Measurements from ENCODE around the gene TNFRSF6B.
"Not testable (repeated sequence)": the region's sequence is repeated elsewhere in the genome, so short reads cannot be mapped to it uniquely, and the experiment has no call there.

TNFRSF6B gene, protein sequence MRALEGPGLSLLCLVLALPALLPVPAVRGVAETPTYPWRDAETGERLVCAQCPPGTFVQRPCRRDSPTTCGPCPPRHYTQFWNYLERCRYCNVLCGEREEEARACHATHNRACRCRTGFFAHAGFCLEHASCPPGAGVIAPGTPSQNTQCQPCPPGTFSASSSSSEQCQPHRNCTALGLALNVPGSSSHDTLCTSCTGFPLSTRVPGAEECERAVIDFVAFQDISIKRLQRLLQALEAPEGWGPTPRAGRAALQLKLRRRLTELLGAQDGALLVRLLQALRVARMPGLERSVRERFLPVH

DNA sequence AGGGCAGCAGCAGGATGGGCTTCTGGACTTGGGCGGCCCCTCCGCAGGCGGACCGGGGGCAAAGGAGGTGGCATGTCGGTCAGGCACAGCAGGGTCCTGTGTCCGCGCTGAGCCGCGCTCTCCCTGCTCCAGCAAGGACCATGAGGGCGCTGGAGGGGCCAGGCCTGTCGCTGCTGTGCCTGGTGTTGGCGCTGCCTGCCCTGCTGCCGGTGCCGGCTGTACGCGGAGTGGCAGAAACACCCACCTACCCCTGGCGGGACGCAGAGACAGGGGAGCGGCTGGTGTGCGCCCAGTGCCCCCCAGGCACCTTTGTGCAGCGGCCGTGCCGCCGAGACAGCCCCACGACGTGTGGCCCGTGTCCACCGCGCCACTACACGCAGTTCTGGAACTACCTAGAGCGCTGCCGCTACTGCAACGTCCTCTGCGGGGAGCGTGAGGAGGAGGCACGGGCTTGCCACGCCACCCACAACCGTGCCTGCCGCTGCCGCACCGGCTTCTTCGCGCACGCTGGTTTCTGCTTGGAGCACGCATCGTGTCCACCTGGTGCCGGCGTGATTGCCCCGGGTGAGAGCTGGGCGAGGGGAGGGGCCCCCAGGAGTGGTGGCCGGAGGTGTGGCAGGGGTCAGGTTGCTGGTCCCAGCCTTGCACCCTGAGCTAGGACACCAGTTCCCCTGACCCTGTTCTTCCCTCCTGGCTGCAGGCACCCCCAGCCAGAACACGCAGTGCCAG, at the start of gene TNFRSF6B:
Gene TNFRSF6B, plus strand, starts transcription at position 25 of the 729 bp plus-strand sequence. Its CDS starts 116 bp downstream, at position 141.
- no peak for DNase-seq (ENCODE audit: low read depth in 2 of 2, low spot score in 1 of 2)

DNA sequence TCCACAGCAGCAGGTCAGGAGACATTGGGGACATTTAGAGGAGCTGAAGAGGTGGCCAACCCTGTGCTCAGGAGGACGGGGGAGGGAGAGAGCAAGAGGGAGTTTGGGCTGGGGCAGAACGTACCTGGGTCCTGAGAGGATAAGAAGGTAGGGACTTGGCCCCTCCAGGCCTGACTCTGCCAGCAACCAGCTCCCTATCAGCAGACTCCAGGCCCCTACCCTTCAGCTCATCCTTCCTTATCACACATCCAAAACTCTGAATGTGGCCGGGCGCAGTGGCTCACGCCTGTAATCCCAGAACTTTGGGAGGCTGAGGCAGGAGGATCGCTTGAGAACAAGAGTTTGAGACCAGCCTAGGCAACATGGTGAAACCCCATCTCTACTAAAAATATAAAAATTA, 48.3 kb upstream of the TNFRSF6B start:
- no peak for DNase-seq (ENCODE audit: low read depth in 2 of 2, low spot score in 1 of 2)

DNA sequence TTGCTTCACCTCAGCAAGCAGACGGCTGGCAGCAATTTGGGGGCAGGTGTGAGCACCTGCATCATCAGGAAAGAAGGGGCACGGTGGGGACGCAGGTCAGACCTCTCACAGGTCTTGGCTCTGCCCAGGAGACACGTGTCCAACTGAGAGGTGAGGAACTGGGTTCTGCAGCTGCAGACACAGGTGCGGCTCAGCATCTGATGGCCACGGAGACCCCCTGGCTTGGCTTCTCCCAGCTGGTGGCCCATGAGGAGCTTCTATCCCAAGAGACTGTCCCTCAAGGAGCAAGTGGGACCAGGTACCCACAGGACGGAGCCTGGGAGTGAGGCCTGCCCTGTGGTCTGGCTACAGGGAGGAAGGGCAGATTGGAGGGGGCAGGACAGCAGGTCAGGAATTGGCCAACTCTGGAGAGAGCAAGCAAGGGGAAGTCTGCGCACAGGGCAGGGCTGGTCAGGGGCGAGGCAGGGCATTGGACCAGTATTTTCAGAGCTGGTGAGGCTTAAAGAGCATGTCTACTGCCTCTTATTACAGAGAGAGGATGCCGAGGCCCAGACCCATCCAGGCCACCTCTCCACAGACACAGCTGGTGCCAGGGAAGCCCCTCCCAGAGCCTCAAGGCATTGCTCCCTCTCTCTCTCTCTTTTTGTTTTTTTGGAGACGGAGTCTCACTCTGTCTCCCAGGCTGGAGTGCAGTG, 47.4 kb upstream of the TNFRSF6B start:
- DNase-seq (ENCODE audit: low read depth in 2 of 2, low spot score in 1 of 2) = no peak

- DNase-seq (ENCODE audit: low read depth in 2 of 2, low spot score in 1 of 2) = not testable (repeated sequence)
These were observed 46.0 kb upstream of the TNFRSF6B start for GRCh38 chr20:63650486-63650885.

DNA sequence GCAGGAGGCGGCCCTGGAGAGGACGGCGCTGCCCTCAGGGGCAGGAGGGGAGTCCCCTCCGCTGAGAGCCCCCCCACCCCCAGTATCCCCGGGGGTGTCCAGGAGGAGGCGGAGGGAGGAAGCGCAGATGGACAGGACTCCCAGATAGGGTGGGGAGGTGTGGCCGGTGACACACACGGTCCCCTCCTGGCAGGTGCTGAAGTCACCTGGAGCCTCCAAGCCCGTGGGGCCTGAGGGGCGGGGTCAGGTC, 44.6 kb upstream of the TNFRSF6B start:
- no peak for DNase-seq (ENCODE audit: low read depth in 2 of 2, low spot score in 1 of 2)

DNA sequence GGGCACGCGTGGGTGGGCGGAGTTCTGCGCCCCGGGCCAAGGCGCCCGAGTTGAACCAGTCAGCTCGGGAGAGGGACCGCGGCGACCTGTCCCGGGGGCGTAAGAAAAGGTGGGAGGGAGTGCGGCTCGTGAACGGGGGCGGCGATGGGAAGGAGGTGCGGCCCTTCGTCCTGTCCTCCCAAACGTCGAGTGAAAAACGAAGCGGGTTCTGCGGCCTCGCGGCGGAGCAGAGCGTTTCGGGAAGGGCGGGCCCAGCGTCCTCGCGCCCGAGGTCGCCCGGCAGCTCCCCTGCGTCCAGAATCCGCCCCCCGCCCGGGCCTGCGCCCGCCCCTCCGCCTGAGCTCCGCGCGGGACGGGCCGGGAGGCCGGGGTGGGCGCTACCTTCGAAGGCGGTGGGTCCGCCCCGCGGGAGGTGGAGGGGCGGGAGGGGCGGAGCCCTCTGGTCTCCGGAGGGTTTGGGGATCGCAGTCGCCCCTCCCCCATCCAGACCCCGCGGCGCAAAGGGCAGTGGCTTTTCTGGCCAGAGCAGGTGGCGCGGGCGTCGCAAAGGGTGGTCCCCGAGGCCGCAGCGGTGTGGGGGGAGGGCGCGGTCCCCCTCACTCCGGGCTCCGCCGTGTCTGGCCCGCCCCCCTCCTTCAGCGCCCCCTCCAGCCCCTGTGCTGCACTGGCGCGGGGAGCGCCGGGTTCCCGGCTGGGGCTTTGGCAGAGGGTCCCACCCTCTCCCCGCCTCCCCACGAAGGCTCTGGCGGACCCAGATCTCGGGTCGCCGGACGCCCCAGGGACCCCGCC, 44.1 kb upstream of the TNFRSF6B start:
- no peak for DNase-seq (ENCODE audit: low read depth in 2 of 2, low spot score in 1 of 2)

- DNase-seq (ENCODE audit: low read depth in 2 of 2, low spot score in 1 of 2) = peak in 1 of 2 donors; percentile 40
These were observed 43.1 kb upstream of the TNFRSF6B start, which contains the start of gene STMN3 for GRCh38 chr20:63653041-63653973. STMN3 (minus strand) TSS chr20:63653424; CDS start chr20:63653345, 79 bp downstream.

- no peak for DNase-seq (ENCODE audit: low read depth in 2 of 2, low spot score in 1 of 2)
These were observed 42.3 kb upstream of the TNFRSF6B start for GRCh38 chr20:63653974-63654668.

GRCh38 chr20:63655249-63655648, 41.2 kb upstream of the TNFRSF6B start:
- no peak for DNase-seq (ENCODE audit: low read depth in 2 of 2, low spot score in 1 of 2)

DNA sequence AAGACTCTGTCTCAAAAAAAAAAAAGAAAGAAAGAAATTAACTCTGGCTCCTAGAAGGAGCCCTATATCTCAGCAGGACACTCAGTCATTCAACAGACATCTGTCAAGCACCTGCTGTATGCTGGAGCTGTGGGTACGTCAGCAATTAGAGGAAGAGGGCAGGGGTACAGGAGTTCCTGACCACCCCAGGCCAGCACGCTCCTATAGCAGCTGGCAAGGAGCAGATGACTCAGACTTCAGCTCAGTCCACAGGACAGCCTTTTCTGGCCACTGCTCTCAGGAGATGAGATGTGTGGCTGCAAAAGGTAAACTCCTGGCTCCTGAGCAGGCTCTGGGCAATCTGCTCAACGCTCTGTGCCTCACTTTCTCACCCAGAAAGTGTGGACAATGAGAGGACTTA, 40.0 kb upstream of the TNFRSF6B start:
- no peak for DNase-seq (ENCODE audit: low read depth in 2 of 2, low spot score in 1 of 2)

- no peak for DNase-seq (ENCODE audit: low read depth in 2 of 2, low spot score in 1 of 2)
These were observed 39.1 kb upstream of the TNFRSF6B start for GRCh38 chr20:63657260-63657936.

GRCh38 chr20:63657937-63658748, 38.3 kb upstream of the TNFRSF6B start, which contains the start of gene RTEL1:
RTEL1 (plus strand) TSS chr20:63658312; CDS start chr20:63659403, 1,091 bp downstream.
- peak; percentile 76 to 84 for DNase-seq (ENCODE audit: low read depth in 2 of 2, low spot score in 1 of 2)

DNA sequence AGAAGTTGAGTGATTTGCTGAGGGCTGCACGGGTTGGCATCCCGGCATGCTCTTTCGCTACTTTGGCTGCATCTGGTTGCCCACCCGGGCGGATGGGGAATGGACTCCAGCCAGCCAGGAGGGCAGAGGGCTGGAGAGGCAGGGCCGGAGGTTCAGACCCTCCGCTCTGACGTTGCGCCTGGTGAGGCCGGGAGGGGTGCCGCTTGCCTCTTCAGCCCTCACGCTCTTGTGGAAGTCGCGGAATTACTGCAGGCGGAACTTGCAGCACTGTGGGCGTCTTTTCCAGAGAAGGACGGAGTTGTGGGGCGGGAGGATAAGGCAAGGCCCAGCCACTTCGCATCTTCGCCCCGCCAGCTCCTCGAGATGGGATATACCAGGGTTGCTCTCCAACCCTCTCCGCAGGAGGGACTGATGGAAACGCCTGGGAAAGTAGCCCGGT, 37.7 kb upstream of the TNFRSF6B start:
- no peak for DNase-seq (ENCODE audit: low read depth in 2 of 2, low spot score in 1 of 2)

DNA sequence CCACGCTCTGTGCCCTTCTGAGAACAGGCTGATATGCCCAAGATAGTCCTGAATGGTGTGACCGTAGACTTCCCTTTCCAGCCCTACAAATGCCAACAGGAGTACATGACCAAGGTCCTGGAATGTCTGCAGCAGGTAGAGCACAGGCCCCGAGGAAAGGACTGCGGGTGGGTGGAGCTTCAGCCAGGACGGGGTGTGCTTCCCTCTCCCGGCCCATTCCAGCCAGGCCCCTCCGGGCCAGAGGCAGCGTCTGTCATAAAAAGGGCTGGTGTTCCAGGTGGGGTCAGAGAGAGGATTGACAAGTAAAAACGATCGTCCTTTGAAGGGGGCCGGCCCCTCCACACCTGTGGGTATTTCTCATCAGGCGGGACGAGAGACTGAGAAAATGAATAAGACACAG, 37.1 kb upstream of the TNFRSF6B start:
- DNase-seq (ENCODE audit: low read depth in 2 of 2, low spot score in 1 of 2) = no peak

DNA sequence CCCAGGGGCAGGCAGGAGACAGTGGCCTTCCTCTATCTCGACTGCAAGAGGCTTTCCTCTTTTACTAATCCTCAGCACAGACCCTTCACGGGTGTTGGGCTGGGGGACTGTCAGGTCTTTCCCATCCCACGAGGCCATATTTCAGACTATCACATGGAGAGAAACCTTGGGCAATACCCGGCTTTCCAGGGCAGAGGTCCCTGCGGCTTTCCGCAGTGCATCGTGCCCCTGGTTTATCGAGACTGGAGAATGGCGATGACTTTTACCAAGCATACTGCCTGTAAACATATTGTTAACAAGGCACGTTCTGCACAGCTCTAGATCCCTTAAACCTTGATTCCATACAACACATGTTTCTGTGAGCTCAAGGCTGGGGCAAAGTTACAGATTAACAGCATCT, 36.3 kb upstream of the TNFRSF6B start:
- DNase-seq (ENCODE audit: low read depth in 2 of 2, low spot score in 1 of 2) = not testable (repeated sequence)

GRCh38 chr20:63660622-63661021, 35.8 kb upstream of the TNFRSF6B start:
- no peak for DNase-seq (ENCODE audit: low read depth in 2 of 2, low spot score in 1 of 2)

GRCh38 chr20:63661108-63661507, 35.3 kb upstream of the TNFRSF6B start:
- no peak for DNase-seq (ENCODE audit: low read depth in 2 of 2, low spot score in 1 of 2)

Measured in stimulated activated CD8-positive, alpha-beta memory T cell treated with anti-CD3 and anti-CD28 coated beads, Interleukin-4, amount 100 ng/mL, for 4 hours (primary cell).